ENCODE data around the gene PELO.
"Not testable (repeated sequence)": the region's sequence is repeated elsewhere in the genome, so short reads cannot be mapped to it uniquely, and the experiment has no call there.

PELO gene

DNA sequence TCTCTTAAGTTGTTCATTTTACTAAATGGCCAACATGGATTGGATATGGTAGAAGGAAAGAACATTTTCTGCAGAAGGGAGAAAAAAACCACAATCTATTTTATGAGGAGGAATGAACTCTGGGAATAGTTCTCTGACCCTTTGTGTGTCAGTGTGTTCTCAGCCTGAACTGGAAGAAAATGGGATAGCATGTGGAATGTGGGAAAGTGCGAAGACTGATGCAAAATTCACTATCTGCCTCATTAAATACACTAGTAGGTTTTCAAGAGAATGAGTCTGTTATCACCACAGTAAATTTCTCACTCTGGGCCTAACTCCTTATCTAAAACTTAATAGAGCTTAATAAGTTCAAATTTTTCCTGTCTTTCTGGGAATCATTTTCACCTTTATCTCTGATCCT is 22.7 kb downstream of the PELO start:
- no peaks in the 10 kb centered on the region for H3K4me1 Mint-ChIP-seq (ENCODE audit: low read depth in 2 of 2)
- no peaks in the 10 kb centered on the region for H3K36me3 Mint-ChIP-seq (ENCODE audit: insufficient read depth)
- no peak overlapping the region for H3K27ac Mint-ChIP-seq
- DNase-seq = no peak
- no peak overlapping the region for H3K4me3 Mint-ChIP-seq
- H3K27me3 Mint-ChIP-seq = no peaks in the 10 kb centered on the region
- H3K9me3 Mint-ChIP-seq = no peaks in the 10 kb centered on the region
- no peak for ATAC-seq (replicated peaks)

- no peak for ATAC-seq (replicated peaks)
- Mint-ChIP-seq H3K4me3 (no peak overlapping the region), H3K9me3 (no peaks in the 10 kb centered on the region), H3K27me3 (no peaks in the 10 kb centered on the region), H3K4me1 (ENCODE audit: low read depth in 2 of 2) (no peaks in the 10 kb centered on the region), H3K36me3 (ENCODE audit: insufficient read depth) (no peaks in the 10 kb centered on the region), H3K27ac (no peak overlapping the region)
- no peak for DNase-seq
These were observed 23.5 kb downstream of the PELO start for GRCh38 chr5:52811067-52811749.

- DNase-seq = no peak
- H3K9me3 Mint-ChIP-seq = no peaks in the 10 kb centered on the region
- ATAC-seq (replicated peaks) = no peak
- H3K27ac Mint-ChIP-seq = no peak overlapping the region
- H3K27me3 Mint-ChIP-seq = no peaks in the 10 kb centered on the region
- no peaks in the 10 kb centered on the region for H3K4me1 Mint-ChIP-seq (ENCODE audit: low read depth in 2 of 2)
- H3K4me3 Mint-ChIP-seq = no peak overlapping the region
- no peaks in the 10 kb centered on the region for H3K36me3 Mint-ChIP-seq (ENCODE audit: insufficient read depth)
These were observed 26.8 kb downstream of the PELO start for GRCh38 chr5:52814352-52815148.

GRCh38 chr5:52817818-52818217 is 30.1 kb downstream of the PELO start:
- no peak overlapping the region for H3K27ac Mint-ChIP-seq
- H3K4me3 Mint-ChIP-seq = no peak overlapping the region
- H3K36me3 Mint-ChIP-seq (ENCODE audit: insufficient read depth) = no peaks in the 10 kb centered on the region
- ATAC-seq (replicated peaks) = no peak
- no peaks in the 10 kb centered on the region for H3K4me1 Mint-ChIP-seq (ENCODE audit: low read depth in 2 of 2)
- H3K9me3 Mint-ChIP-seq = no peaks in the 10 kb centered on the region
- DNase-seq = no peak
- H3K27me3 Mint-ChIP-seq = no peaks in the 10 kb centered on the region

GRCh38 chr5:52818360-52818759 is 30.6 kb downstream of the PELO start:
- Mint-ChIP-seq H3K36me3 (ENCODE audit: insufficient read depth) (no peaks in the 10 kb centered on the region), H3K4me3 (no peak overlapping the region), H3K27ac (no peak overlapping the region), H3K4me1 (ENCODE audit: low read depth in 2 of 2) (no peaks in the 10 kb centered on the region), H3K27me3 (no peaks in the 10 kb centered on the region), H3K9me3 (no peaks in the 10 kb centered on the region)
- DNase-seq (no peak), ATAC-seq (replicated peaks) (no peak)

DNA sequence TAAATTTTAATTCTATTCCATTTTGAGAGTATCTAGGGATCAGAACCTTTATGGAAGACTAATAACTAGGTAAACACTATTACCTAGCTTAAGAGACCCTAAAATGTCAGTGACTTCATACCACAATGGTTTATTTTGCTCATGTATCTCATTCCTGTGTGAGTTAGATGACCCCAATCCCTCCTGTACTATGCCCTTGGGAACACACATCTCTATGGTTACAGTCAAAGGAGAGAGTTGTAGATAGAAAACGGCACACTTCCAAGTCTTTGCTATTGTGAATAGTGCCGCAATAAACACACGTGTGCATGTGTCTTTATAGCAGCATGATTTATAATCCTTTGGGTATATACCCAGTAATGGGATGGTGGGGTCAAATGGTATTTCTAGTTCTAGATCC is 31.1 kb downstream of the PELO start:
- H3K36me3 Mint-ChIP-seq (ENCODE audit: insufficient read depth); DNase-seq; H3K9me3 Mint-ChIP-seq; ATAC-seq (replicated peaks); H3K4me3 Mint-ChIP-seq; H3K27me3 Mint-ChIP-seq; H3K4me1 Mint-ChIP-seq (ENCODE audit: low read depth in 2 of 2); H3K27ac Mint-ChIP-seq: not testable (repeated sequence)

DNA sequence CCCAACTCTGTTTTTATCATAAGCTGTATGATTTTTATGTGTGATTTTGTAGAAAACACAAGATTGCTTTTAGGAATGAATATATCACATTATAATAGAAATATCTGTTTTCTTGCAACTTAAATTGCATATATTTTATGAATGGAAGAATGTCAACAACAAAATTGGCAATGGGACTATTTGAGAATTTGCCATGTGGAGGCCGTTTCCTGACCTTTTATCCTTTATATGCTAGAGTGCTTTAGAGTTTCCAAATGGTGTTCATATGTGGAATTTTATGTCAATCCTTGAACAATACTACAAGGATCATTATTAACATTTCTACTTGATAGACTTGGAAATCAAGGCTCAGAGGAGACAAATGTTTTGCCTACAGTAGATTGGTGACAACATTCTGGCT is 34.2 kb downstream of the PELO start:
- no peak overlapping the region for H3K4me3 Mint-ChIP-seq

DNA sequence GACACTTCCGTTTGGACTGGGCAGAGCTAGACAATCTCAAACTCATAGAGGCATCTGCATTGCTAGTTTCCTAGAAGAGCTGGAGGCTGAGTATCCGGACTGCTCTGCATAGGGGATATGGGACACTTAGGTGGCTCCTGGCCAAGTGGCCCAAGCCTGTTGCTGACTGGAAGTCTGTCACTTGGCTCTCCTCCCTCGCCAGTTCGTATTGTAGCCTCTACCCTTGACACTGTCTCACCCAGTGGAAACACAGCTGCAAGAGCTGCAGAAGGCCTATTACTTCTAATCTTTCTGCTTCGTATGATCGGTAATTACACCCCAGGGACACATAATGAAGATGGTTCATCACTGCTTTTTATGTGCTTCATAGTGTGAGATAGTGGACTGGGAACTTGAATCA is 34.7 kb downstream of the PELO start:
- no peaks in the 10 kb centered on the region for H3K27me3 Mint-ChIP-seq
- H3K9me3 Mint-ChIP-seq = no peaks in the 10 kb centered on the region
- DNase-seq (no peak), ATAC-seq (replicated peaks) (no peak)
- no peak overlapping the region for H3K4me3 Mint-ChIP-seq
- no peaks in the 10 kb centered on the region for H3K36me3 Mint-ChIP-seq (ENCODE audit: insufficient read depth)
- H3K4me1 Mint-ChIP-seq (ENCODE audit: low read depth in 2 of 2) = peaks cover 8% of the 10 kb centered on the region in 2 donors
- H3K27ac Mint-ChIP-seq = no peak overlapping the region

More for the DNA sequence above, 34.2 kb downstream of the PELO start:
- DNase-seq (no peak), ATAC-seq (replicated peaks) (no peak)
- Mint-ChIP-seq H3K4me1 (ENCODE audit: low read depth in 2 of 2) (peaks cover 8% of the 10 kb centered on the region in 2 donors), H3K27ac (no peak overlapping the region), H3K27me3 (no peaks in the 10 kb centered on the region), H3K36me3 (ENCODE audit: insufficient read depth) (no peaks in the 10 kb centered on the region), H3K9me3 (no peaks in the 10 kb centered on the region)

- Mint-ChIP-seq H3K9me3 (no peaks in the 10 kb centered on the region), H3K36me3 (ENCODE audit: insufficient read depth) (no peaks in the 10 kb centered on the region), H3K27ac (no peak overlapping the region), H3K4me3 (no peak overlapping the region), H3K27me3 (no peaks in the 10 kb centered on the region), H3K4me1 (ENCODE audit: low read depth in 2 of 2) (peaks cover 8% of the 10 kb centered on the region in 2 donors)
- ATAC-seq (replicated peaks) = no peak
- no peak for DNase-seq
These were observed 37.1 kb downstream of the PELO start for GRCh38 chr5:52824827-52825226.

DNA sequence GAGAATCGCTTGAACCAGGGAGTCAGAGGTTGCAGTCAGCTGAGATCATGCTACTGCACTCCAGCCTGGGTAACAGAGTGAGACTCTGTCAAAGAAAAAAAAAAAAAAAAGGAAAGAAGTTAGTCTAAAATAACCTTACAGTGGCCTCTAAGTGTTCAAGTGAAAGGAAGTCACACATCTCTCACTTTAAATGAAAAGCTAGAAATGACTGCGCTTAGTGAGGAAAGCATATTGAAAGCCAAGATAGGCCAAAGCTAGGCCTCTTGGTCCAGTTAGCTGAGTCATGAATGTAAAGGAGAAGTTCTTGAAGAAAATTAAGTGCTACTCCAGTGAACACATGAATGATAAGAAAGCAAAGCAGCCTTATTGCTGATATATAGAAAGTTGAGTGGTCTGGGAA is 38.1 kb downstream of the PELO start:
- H3K4me3 Mint-ChIP-seq = no peak overlapping the region
- no peak for DNase-seq
- H3K4me1 Mint-ChIP-seq (ENCODE audit: low read depth in 2 of 2) = peaks cover 8% of the 10 kb centered on the region in 2 donors
- H3K36me3 Mint-ChIP-seq (ENCODE audit: insufficient read depth) = no peaks in the 10 kb centered on the region
- no peaks in the 10 kb centered on the region for H3K27me3 Mint-ChIP-seq
- peak; percentile 67 for ATAC-seq (replicated peaks)
- H3K27ac Mint-ChIP-seq = peak overlapping the region; percentile 26 to 62
- no peaks in the 10 kb centered on the region for H3K9me3 Mint-ChIP-seq

- Mint-ChIP-seq H3K4me1 (ENCODE audit: low read depth in 2 of 2) (peaks cover 8% of the 10 kb centered on the region in 2 donors), H3K9me3 (no peaks in the 10 kb centered on the region), H3K27me3 (no peaks in the 10 kb centered on the region), H3K27ac (no peak overlapping the region), H3K4me3 (no peak overlapping the region), H3K36me3 (ENCODE audit: insufficient read depth) (no peaks in the 10 kb centered on the region)
- no peak for ATAC-seq (replicated peaks)
- DNase-seq = no peak
These were observed 40.1 kb downstream of the PELO start for GRCh38 chr5:52827815-52828214.

- H3K36me3 Mint-ChIP-seq (ENCODE audit: insufficient read depth) = no peaks in the 10 kb centered on the region
- H3K4me3 Mint-ChIP-seq = no peak overlapping the region
- peaks cover 0 to 5% of the 10 kb centered on the region in 2 donors for H3K27me3 Mint-ChIP-seq
- no peak for DNase-seq
- H3K9me3 Mint-ChIP-seq = no peaks in the 10 kb centered on the region
- no peak overlapping the region for H3K27ac Mint-ChIP-seq
- peaks cover 8% of the 10 kb centered on the region in 2 donors for H3K4me1 Mint-ChIP-seq (ENCODE audit: low read depth in 2 of 2)
- ATAC-seq (replicated peaks) = no peak
These were observed 41.9 kb downstream of the PELO start for GRCh38 chr5:52829664-52830063.

GRCh38 chr5:52830650-52831049 is 42.9 kb downstream of the PELO start:
- no peaks in the 10 kb centered on the region for H3K9me3 Mint-ChIP-seq

More at GRCh38 chr5:52830650-52831049, 42.9 kb downstream of the PELO start:
- Mint-ChIP-seq H3K4me1 (ENCODE audit: low read depth in 2 of 2) (peaks cover 5% of the 10 kb centered on the region in 2 donors), H3K36me3 (ENCODE audit: insufficient read depth) (no peaks in the 10 kb centered on the region), H3K27me3 (peaks cover 0 to 5% of the 10 kb centered on the region in 2 donors), H3K4me3 (no peak overlapping the region), H3K27ac (no peak overlapping the region)
- ATAC-seq (replicated peaks) (no peak), DNase-seq (no peak)

Measured in effector memory CD8-positive, alpha-beta T cell (primary cell).